Stimulated activated CD8-positive, alpha-beta memory T cell treated with anti-CD3 and anti-CD28 coated beads, Interleukin-12 subunit alpha, Interleukin-12 subunit beta, amount 100 ng/mL, for 1 hour (primary cell): ENCODE measurements around the gene EEF1A2.
A peak's percentile ranks its signal among the peaks of the same experiment; 100 is the strongest.

Experiments
- DNase-seq: peaks from one replicate; pipeline ENCODE4 v3.0.0-alpha.2; 2020; ENCODE audit warnings: low read depth

The EEF1A2 gene

GRCh38 chr20:63500151-63500901 is 1.4 kb upstream of the EEF1A2 start:
- no peak for DNase-seq

GRCh38 chr20:63499338-63499969 is 571 bp upstream of the EEF1A2 start:
- DNase-seq = no peak

GRCh38 chr20:63497946-63498935 is 642 bp downstream of the EEF1A2 start:
- DNase-seq = no peak

- DNase-seq = no peak
These were observed 1.5 kb downstream of the EEF1A2 start for GRCh38 chr20:63497138-63497945.

- no peak for DNase-seq
These were observed 2.2 kb downstream of the EEF1A2 start for GRCh38 chr20:63496596-63497120.

- DNase-seq = peak; percentile 64
These were observed 2.9 kb downstream of the EEF1A2 start for GRCh38 chr20:63495741-63496595.

GRCh38 chr20:63495167-63495720 is 3.6 kb downstream of the EEF1A2 start:
- DNase-seq = no peak

GRCh38 chr20:63494420-63495166 is 4.3 kb downstream of the EEF1A2 start:
- DNase-seq = no peak

GRCh38 chr20:63494084-63494419 is 4.8 kb downstream of the EEF1A2 start:
- no peak for DNase-seq

GRCh38 chr20:63493563-63494020 is 5.3 kb downstream of the EEF1A2 start:
- no peak for DNase-seq

- DNase-seq = no peak
These were observed 5.9 kb downstream of the EEF1A2 start for GRCh38 chr20:63492982-63493381.

GRCh38 chr20:63492518-63492917 is 6.4 kb downstream of the EEF1A2 start:
- no peak for DNase-seq

- DNase-seq = no peak
These were observed 7.2 kb downstream of the EEF1A2 start for GRCh38 chr20:63491635-63492230.

GRCh38 chr20:63491078-63491477 is 7.8 kb downstream of the EEF1A2 start:
- no peak for DNase-seq

- DNase-seq = no peak
These were observed 8.5 kb downstream of the EEF1A2 start for GRCh38 chr20:63490416-63490815.

GRCh38 chr20:63488315-63489251 is 10.3 kb downstream of the EEF1A2 start:
- no peak for DNase-seq

GRCh38 chr20:63487781-63488241 is 11.1 kb downstream of the EEF1A2 start:
- DNase-seq = no peak
